Measurements from ENCODE around the gene LRRC61.

- TF ChIP-seq, protein P1, sequence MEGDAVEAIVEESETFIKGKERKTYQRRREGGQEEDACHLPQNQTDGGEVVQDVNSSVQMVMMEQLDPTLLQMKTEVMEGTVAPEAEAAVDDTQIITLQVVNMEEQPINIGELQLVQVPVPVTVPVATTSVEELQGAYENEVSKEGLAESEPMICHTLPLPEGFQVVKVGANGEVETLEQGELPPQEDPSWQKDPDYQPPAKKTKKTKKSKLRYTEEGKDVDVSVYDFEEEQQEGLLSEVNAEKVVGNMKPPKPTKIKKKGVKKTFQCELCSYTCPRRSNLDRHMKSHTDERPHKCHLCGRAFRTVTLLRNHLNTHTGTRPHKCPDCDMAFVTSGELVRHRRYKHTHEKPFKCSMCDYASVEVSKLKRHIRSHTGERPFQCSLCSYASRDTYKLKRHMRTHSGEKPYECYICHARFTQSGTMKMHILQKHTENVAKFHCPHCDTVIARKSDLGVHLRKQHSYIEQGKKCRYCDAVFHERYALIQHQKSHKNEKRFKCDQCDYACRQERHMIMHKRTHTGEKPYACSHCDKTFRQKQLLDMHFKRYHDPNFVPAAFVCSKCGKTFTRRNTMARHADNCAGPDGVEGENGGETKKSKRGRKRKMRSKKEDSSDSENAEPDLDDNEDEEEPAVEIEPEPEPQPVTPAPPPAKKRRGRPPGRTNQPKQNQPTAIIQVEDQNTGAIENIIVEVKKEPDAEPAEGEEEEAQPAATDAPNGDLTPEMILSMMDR (IDR thresholded peaks at IDR 0.05): no peak
- TF ChIP-seq POLR2A (IDR thresholded peaks at IDR 0.05): no peak
Measured at GRCh38 chr7:150375662-150376521, 52.7 kb downstream of the LRRC61 start.
